Prostate gland (tissue), 2 donors: ENCODE results near the gene TOMM22.

Source experiments
- POLR2A ChIP-seq: fragments of 450-650 bp; IDR thresholded peaks from one replicate; pipeline ENCODE4 v1.6.1; 2016; ENCODE audit warnings: antibody characterized with exemption, mild to moderate bottlenecking
- POLR2AphosphoS5 ChIP-seq: sonication (generic); formaldehyde crosslinking; IDR thresholded peaks from one replicate; pipeline ENCODE4 v1.6.1; 2017; ENCODE audit warnings: antibody characterized with exemption
- TF ChIP-seq, protein P1 (sequence below), 4 experiments: fragments of 200-600 bp in 2 of 4; fragments of 450-650 bp in 2 of 4; sonication (generic) in 2 of 4; IDR thresholded peaks; 1 replicate in 3 of 4; 2 replicates in 1 of 4; pipeline ENCODE4 v1.5.1; 2016 to 2019; ENCODE audit warnings: antibody characterized with exemption in 4 of 4, mild to moderate bottlenecking in 2 of 4, moderate library complexity in 2 of 4

DNA sequence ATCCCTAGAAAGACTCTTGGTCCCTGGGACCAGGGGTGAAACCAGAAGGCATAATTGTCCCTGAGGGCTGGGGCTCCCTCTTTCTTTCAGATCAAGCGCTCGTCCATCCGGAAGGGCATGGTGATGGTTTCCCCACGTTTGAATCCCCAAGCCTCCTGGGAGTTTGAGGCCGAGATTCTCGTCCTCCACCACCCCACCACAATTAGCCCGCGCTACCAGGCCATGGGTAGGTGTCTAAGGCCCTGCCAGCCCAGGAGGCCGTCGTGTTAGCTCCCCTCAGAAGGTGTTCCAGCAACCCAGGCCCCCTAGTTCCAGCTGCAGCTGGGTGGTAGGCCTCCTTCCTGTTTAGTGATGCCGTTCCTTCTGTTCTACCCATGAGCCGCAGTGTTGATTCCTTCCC, 45.4 kb downstream of the TOMM22 start:
- TF ChIP-seq, protein P1, sequence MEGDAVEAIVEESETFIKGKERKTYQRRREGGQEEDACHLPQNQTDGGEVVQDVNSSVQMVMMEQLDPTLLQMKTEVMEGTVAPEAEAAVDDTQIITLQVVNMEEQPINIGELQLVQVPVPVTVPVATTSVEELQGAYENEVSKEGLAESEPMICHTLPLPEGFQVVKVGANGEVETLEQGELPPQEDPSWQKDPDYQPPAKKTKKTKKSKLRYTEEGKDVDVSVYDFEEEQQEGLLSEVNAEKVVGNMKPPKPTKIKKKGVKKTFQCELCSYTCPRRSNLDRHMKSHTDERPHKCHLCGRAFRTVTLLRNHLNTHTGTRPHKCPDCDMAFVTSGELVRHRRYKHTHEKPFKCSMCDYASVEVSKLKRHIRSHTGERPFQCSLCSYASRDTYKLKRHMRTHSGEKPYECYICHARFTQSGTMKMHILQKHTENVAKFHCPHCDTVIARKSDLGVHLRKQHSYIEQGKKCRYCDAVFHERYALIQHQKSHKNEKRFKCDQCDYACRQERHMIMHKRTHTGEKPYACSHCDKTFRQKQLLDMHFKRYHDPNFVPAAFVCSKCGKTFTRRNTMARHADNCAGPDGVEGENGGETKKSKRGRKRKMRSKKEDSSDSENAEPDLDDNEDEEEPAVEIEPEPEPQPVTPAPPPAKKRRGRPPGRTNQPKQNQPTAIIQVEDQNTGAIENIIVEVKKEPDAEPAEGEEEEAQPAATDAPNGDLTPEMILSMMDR (IDR thresholded peaks at IDR 0.05), result no peak
- TF ChIP-seq POLR2A (no peak), POLR2AphosphoS5 (no peak)
